Lung (tissue), 12 donors: ENCODE measurements around the gene DYSF. TPM values are rescaled to one million over a fixed set of nuclear protein-coding genes. Genes with fewer than 3 reads are reported as not detected.

Experiments used
- ATAC-seq: fragments of 200-7000 bp; cut with Tn5 transposase; one replicate; pipeline ENCODE4 v1.9.1; 2020; ENCODE audit warnings: moderate number of reproducible peaks; ENCODE audit not compliant: insufficient read depth, low FRiP score
- DNase-seq, 3 donors: peaks; one replicate each; pipeline ENCODE4 v3.0.0-alpha.2; 2013 to 2017
- H3K27ac ChIP-seq, 2 donors: one replicate each; pipeline ENCODE4 v1.5.1; 2013; ENCODE audit warnings: mild to moderate bottlenecking in 2 of 2, moderate library complexity in 2 of 2, control low read depth in 1 of 2, inconsistent platforms in 1 of 2, low read depth in 1 of 2, low read length in 1 of 2
- H3K27me3 ChIP-seq, 3 donors: one replicate each; pipeline ENCODE4 v1.5.1; 2013; ENCODE audit warnings: low read length in 2 of 3; ENCODE audit not compliant: control insufficient read depth in 3 of 3, insufficient read depth in 3 of 3
- H3K36me3 ChIP-seq, 4 donors: one replicate each; pipeline ENCODE4 v1.5.1; 2013; ENCODE audit warnings: low read length in 4 of 4, mild to moderate bottlenecking in 1 of 4, moderate library complexity in 1 of 4; ENCODE audit not compliant: control insufficient read depth in 4 of 4, insufficient read depth in 4 of 4
- H3K4me1 ChIP-seq, 5 donors: one replicate each; pipeline ENCODE4 v1.5.1; 2013; ENCODE audit warnings: low read length in 5 of 5, mild to moderate bottlenecking in 2 of 5, moderate library complexity in 1 of 5; ENCODE audit not compliant: control insufficient read depth in 5 of 5, insufficient read depth in 5 of 5
- H3K4me3 ChIP-seq: one replicate; pipeline ENCODE4 v1.5.1; 2013; ENCODE audit warnings: mild to moderate bottlenecking, control low read depth, moderate library complexity
- H3K9ac ChIP-seq, 2 donors: one replicate each; pipeline ENCODE4 v1.5.1; 2013; ENCODE audit warnings: low read length in 2 of 2, control low read depth in 1 of 2; ENCODE audit not compliant: insufficient read depth in 1 of 2
- H3K9me3 ChIP-seq, 4 donors: one replicate each; pipeline ENCODE4 v1.5.1; 2013; ENCODE audit warnings: low read length in 3 of 4, mild to moderate bottlenecking in 1 of 4, moderate library complexity in 1 of 4; ENCODE audit not compliant: control insufficient read depth in 4 of 4, insufficient read depth in 3 of 4
- WGBS, 2 donors: extraction: QIAGEN DNeasy Blood & Tissue Kit; methylation state at CpG; one replicate each; pipeline ENCODE4 v1.1.7; 2013; 5-methylcytosine and 5-hydroxymethylcytosine counted together
- polyA plus RNA-seq, 2 donors: library from polyadenylated mRNA; stranded (reverse); fragments of 200-250 nt; gene quantifications; one replicate each; pipeline ENCODE4 v1.2.1, GENCODE V29; 2013
- total RNA-seq, 2 donors: library from RNA; depleted of rRNA in 1 of 2; stranded (reverse); fragments of >200 nt in 1 of 2; gene quantifications; one replicate each; pipeline ENCODE4 v1.2.1, GENCODE V29; 2014 to 2021
- TF ChIP-seq, protein P1 (sequence below): IDR thresholded peaks from 2 replicates; pipeline ENCODE4 v1.5.1; 2012; ENCODE audit warnings: mild to moderate bottlenecking; ENCODE audit errors: control extremely low read depth, extremely low read depth
- donor health status: control.
- donor health status: control.
- donor health status: Bipolar disorder and iron deficiency.
- donor health status: healthy.
- donor health status: DM: yes; HTN: yes; CAD: no.

The DYSF gene
- total and polyA plus RNA-seq, 4 donors = 12.9 to 56.2 (median 40.0) TPM

DNA sequence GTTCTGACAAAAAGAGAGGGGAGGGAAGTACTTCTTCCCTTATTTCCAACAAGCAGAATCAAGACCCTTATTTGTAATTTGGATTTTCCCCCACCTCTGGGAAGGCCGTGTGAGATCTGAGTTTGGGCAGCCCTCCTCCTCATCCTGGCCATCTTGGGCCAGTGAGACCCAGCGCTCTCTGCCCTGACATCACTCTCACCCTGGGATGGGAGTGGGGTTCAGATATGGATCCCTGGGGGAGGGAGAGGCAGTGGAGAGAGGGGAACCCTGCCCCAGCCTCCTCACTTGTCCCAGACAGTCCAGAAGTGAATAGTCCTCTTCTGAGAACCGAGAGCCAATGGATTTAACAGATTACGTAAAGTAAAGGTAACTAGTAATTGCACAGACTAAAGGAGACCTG is 64.5 kb downstream of the DYSF start:
- WGBS, 2 donors = 78 to 89% methylated on average over 4 of the region's 4 CpGs
- Histone ChIP-seq H3K9me3 (peaks cover 0 to 2% (median 0%) of the 10 kb centered on the region in 4 donors), H3K4me1 (no peaks in the 10 kb centered on the region), H3K27me3 (peaks cover 0 to 3% (median 0%) of the 10 kb centered on the region in 3 donors), H3K36me3 (peaks cover 0 to 10% (median 3%) of the 10 kb centered on the region in 4 donors), H3K27ac (no peak overlapping the region), H3K9ac (no peak overlapping the region), H3K4me3 (no peak overlapping the region)
- ATAC-seq = no peak
- TF ChIP-seq, protein P1, sequence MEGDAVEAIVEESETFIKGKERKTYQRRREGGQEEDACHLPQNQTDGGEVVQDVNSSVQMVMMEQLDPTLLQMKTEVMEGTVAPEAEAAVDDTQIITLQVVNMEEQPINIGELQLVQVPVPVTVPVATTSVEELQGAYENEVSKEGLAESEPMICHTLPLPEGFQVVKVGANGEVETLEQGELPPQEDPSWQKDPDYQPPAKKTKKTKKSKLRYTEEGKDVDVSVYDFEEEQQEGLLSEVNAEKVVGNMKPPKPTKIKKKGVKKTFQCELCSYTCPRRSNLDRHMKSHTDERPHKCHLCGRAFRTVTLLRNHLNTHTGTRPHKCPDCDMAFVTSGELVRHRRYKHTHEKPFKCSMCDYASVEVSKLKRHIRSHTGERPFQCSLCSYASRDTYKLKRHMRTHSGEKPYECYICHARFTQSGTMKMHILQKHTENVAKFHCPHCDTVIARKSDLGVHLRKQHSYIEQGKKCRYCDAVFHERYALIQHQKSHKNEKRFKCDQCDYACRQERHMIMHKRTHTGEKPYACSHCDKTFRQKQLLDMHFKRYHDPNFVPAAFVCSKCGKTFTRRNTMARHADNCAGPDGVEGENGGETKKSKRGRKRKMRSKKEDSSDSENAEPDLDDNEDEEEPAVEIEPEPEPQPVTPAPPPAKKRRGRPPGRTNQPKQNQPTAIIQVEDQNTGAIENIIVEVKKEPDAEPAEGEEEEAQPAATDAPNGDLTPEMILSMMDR = no peak
- DNase-seq = no peak

DNA sequence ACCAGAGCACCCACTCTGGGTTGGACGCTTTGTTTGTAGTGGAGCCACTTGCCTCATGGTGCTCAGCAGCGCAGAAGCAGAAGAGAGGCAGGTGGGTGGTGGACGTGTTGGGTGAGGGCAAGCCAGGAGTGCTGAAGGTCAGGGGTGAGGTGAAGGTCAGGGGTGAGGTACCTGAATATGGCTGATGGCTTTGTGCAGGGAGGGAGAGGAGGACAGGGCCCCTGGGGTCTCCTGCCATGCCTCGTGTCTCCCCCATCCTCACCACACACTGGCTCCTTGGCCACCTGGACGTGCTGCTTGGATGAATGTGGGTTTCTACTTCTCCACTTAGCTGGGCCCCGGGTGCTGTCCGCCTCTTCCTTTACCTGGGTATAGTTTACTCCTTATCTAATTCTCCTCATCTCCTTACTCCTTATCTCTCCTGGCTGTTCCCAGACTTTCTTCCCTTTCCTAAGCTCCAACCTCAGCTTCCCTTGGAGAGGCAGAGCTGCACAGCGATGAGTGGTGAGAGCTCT is 68.1 kb downstream of the DYSF start:
- WGBS, 2 donors = 85 to 93% methylated on average over 7 to 8 of the region's 8 CpGs
- Histone ChIP-seq H3K9me3 (peaks cover 0 to 2% (median 0%) of the 10 kb centered on the region in 4 donors), H3K9ac (no peak overlapping the region), H3K4me3 (no peak overlapping the region), H3K27ac (no peak overlapping the region), H3K4me1 (no peaks in the 10 kb centered on the region), H3K27me3 (no peaks in the 10 kb centered on the region), H3K36me3 (peaks cover 0 to 9% (median 4%) of the 10 kb centered on the region in 4 donors)
- TF ChIP-seq, protein P1 = no peak
- ATAC-seq = no peak
- no peak for DNase-seq

DNA sequence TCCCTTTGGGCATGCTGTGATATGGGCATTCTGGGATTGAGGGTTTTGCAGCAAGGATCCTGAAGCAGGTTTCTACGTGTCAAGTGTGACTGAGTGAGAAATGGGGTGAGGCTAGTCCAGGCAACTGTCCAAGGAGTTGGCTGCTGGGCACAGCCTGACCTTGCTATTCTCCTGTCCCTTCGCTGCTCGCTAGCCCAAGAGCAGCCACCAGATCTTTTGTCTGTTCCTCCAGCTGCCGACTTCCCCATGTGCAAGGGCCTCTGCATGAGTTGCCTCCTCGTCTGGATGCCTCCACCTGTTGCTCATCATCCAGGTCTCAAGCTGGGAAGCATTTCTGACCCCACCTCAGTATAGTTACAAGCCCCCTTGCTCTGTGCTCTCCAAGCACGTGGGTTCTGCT is 71.1 kb downstream of the DYSF start:
- H3K9ac ChIP-seq = no peak overlapping the region
- H3K9me3 ChIP-seq = peaks cover 0 to 2% (median 0%) of the 10 kb centered on the region in 4 donors
- peaks cover 0 to 9% (median 0%) of the 10 kb centered on the region in 4 donors for H3K36me3 ChIP-seq
- no peak for ATAC-seq
- no peak overlapping the region for H3K4me3 ChIP-seq
- no peak for DNase-seq
- H3K4me1 ChIP-seq = no peaks in the 10 kb centered on the region
- WGBS, 2 donors = 78 to 85% methylated on average over 6 of the region's 6 CpGs
- TF ChIP-seq, protein P1 = no peak
- no peak overlapping the region for H3K27ac ChIP-seq
- H3K27me3 ChIP-seq = no peaks in the 10 kb centered on the region

DNA sequence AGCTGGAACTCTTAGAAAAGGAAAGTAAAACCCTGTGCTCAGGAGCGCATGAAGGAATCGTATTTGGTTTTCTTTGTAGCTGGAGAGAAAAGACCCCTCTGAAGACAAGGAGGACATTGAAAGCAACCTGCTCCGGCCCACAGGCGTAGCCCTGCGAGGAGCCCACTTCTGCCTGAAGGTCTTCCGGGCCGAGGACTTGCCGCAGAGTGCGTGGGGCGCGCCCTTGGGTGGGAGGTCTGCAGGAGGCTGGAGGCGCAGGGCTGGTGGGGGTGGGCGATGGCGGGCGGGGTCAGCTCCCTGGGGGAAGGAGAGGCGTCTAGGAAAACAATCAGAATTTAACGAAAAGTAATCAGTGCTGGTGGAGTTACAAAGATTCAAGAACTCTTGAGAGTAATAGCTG is 72.8 kb downstream of the DYSF start:
- Histone ChIP-seq H3K4me3 (no peak overlapping the region), H3K27ac (no peak overlapping the region), H3K36me3 (peaks cover 0 to 12% (median 0%) of the 10 kb centered on the region in 4 donors), H3K9me3 (no peaks in the 10 kb centered on the region), H3K9ac (no peak overlapping the region), H3K4me1 (no peaks in the 10 kb centered on the region), H3K27me3 (no peaks in the 10 kb centered on the region)
- 84 to 96% methylated on average over 17 of the region's 17 CpGs for WGBS, 2 donors
- DNase-seq (no peak), ATAC-seq (no peak)
- TF ChIP-seq, protein P1 = no peak
